Adrenal gland (tissue), 5 donors: ENCODE data around the gene ESM1.

ENCODE experiments used
- CTCF ChIP-seq, 6 experiments: fragments of 450-650 bp in 4 of 6; fragments of 200-600 bp in 2 of 6; sonication (generic) in 1 of 6; IDR thresholded peaks; 1 replicate in 5 of 6; 2 replicates in 1 of 6; pipeline versions ENCODE4 v1.5.1 to v1.8.0; 2016 to 2021; ENCODE audit warnings: antibody characterized with exemption in 6 of 6, mild to moderate bottlenecking in 2 of 6, moderate library complexity in 1 of 6
- POLR2A ChIP-seq, 2 donors: fragments of 450-650 bp; IDR thresholded peaks; one replicate each; pipeline ENCODE4 v1.6.1; 2017; ENCODE audit warnings: antibody characterized with exemption in 2 of 2, mild to moderate bottlenecking in 2 of 2, moderate library complexity in 1 of 2
- donor health status: DM: no; HTN: no; CAD: no.

GRCh38 chr5:54969856-54970828 is 15.3 kb downstream of the ESM1 start:
- TF ChIP-seq CTCF (IDR thresholded peaks at IDR 0.05): no peak
- no peak for TF ChIP-seq POLR2A (IDR thresholded peaks at IDR 0.05)
